Daoy (cell line): ENCODE measurements around the gene USP5. TPM values are rescaled to one million over a fixed set of nuclear protein-coding genes. Genes with fewer than 3 reads are reported as not detected.

Experiments used
- DNase-seq: peaks from one replicate; pipeline ENCODE4 v3.0.0-alpha.2; 2015; ENCODE audit warnings: low read depth
- total RNA-seq: library from RNA; depleted of rRNA; stranded (reverse); fragments of >200 nt; shearing (Covaris generic); gene quantifications from 2 replicates; pipeline ENCODE4 v1.2.3, GENCODE V29; 2014

The USP5 gene
- total RNA-seq, 1 experiment from 2014 or later, result 134 TPM

DNA sequence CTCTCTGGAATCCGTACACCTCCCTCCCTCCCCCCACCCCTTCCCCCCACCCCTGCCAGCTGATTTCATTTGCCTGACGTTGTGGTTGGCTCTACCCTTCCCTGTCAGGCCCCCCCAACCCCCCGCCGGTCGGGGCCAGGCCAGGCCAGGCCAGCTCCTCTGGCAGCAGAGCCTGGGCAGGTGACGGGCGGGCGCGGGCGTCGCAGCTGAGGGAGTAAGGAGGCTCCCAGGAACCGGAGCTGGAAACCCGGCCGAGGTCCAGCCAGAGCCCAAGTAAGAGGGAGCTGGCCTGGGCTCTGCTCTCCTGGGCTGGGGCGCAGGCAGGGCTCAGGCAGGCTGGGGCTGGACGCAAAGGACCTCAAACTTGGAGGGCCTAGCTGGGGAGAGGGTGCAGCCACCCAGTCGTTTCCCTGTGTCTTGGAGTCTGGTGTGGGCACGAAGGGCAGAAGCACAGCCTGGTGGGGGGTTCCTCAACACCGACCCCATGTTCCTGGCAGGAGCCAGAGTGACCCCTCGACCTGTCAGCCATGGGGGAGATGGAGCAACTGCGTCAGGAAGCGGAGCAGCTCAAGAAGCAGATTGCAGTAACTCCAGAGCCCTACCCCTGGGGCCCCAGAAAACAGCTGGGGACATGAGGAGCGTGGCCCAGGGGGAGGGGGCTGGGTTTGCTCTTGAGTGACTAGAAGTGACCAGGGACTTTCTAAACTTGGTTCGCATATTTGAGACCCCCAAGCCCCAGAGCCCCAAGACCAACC is 11.0 kb upstream of the USP5 start, which contains the start of gene GNB3:
GNB3 (plus strand) TSS at position 165 of the 755 bp plus-strand sequence; CDS start at position 528, 363 bp downstream.
- no peak for DNase-seq

GRCh38 chr12:6842075-6842474 is 9.9 kb upstream of the USP5 start:
- no peak for DNase-seq

- DNase-seq, result no peak
These were observed 8.6 kb upstream of the USP5 start for GRCh38 chr12:6843118-6843902.

DNA sequence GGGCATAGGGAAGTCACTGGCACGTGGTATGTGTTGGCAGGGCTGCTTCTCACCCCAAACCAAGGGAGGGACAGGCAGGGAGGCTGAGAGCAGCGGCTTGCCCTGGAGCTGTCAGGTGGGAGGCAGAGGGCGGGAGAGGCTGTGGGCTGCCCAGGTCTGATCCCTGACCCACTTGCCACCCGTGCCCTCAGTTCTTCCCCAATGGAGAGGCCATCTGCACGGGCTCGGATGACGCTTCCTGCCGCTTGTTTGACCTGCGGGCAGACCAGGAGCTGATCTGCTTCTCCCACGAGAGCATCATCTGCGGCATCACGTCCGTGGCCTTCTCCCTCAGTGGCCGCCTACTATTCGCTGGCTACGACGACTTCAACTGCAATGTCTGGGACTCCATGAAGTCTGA is 6.6 kb upstream of the USP5 start:
- no peak for DNase-seq

DNA sequence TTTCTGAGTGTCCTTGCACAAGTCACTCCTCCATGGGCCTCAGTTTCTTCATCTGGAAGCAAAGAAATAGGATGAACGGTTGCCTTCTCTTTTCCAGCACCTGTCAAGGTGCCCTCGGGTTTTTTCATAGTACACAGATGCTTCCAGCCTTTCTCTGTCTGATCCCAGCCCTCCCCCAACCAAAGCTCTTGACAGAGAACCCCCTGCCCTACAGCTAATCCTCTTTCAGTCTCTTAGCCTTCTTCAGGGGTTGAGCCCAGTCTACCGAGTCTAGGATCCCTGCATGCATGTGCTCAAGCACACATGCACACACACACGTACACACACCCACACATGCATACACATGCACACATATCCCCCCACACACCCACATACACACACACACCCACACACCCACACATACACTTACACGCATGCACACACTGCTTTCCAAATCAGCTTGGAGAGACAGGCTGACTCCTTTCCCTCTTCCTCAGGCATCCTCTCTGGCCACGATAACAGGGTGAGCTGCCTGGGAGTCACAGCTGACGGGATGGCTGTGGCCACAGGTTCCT is 5.6 kb upstream of the USP5 start:
- no peak for DNase-seq

DNA sequence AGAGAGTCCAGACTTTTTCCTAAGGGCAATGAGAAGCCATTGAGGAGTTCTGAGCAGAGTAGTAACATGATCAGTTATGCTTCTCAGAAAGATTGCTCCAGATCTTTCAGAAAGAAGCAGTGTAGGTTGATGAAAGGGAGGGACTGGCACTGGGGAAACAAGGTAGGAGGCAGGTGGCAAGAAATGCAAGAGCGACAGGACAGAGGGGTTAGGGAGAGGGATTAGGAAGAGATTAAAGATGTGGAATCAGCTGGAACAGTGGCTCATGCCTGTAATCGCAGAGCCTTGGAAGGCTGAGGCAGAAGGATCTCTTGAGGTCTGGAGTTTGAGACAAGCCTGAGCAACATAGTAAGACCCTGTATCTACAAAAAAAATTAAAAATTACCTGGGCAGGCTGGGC is 4.3 kb upstream of the USP5 start:
- no peak for DNase-seq

- no peak for DNase-seq
These were observed 2.5 kb upstream of the USP5 start for GRCh38 chr12:6849427-6849826.

DNA sequence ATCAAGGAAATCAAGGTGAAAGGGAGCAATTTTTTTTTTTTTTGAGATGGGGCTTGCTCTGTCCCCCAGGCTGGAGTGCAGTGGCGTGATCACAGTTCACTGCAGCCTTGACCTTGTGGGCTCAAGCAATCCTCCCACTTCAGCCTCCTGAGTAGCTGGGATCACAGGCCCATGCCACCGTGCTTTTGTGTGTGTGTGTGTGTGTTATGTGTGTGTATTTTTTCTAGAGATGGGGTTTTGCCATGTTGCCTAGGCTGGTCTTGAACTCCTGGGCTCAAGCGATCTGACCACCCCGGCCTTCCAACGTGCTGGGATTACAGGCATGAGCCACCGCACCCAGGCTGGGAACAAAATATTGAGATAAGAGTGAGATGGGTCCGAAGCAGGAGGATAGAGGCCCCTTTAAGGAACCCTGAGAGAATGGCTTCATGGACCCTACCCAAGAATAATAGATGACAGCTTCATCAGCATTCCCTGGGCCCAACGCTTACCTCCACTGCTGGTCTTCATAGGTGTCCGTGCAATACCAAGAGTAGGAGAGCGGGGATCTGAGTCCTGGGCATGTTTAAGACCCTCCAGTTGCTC is 1.9 kb upstream of the USP5 start:
- DNase-seq, result no peak

GRCh38 chr12:6850796-6851152 is 1.2 kb upstream of the USP5 start:
- DNase-seq, result peak; percentile 59

- DNase-seq, result peak; percentile 99
These were observed 613 bp upstream of the USP5 start, which contains the start of gene CDCA3 for GRCh38 chr12:6851153-6851920. CDCA3 (minus strand) TSS chr12:6851286; CDS start chr12:6850952, 334 bp downstream.

- peak; percentile 80 for DNase-seq
These were observed 853 bp downstream of the USP5 start for GRCh38 chr12:6852651-6853354.

DNA sequence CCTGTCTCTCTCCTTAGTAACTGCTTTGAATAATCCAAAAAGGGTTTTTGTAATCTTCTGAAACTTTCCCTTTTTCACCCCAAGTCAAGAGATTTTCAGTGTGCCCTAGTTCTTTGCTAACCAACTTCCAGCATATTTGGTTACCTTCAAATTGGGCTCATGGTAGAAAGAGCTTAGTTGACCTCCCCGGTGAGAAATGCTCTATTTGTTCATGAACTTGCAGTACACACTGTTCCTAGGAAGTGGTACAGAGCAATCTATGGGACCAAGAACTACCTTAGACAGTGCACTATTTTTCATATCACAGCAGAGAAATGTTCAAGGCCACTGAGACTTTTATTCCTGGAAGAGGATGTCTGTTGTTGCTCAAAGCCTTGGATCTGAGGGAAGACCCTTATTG is 1.7 kb downstream of the USP5 start:
- no peak for DNase-seq

- no peak for DNase-seq
These were observed 2.1 kb downstream of the USP5 start for GRCh38 chr12:6854036-6854435.

GRCh38 chr12:6855322-6855721 is 3.4 kb downstream of the USP5 start:
- DNase-seq, result no peak

- DNase-seq, result no peak
These were observed 6.8 kb downstream of the USP5 start for GRCh38 chr12:6858799-6859198.

DNA sequence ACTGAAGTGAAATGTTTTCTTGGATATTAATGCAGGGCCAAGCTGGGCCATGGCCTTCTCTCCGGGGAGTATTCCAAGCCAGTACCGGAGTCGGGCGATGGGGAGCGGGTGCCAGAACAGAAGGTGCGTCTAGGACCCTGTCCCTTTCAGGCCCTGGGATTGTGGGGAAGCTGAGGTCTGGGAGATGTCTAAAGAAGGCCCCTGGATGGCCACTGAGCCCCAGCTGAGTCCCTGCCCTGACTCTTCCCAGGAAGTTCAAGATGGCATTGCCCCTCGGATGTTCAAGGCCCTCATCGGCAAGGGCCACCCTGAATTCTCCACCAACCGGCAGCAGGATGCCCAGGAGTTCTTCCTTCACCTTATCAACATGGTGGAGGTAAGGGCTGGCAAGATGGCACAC is 8.2 kb downstream of the USP5 start:
- no peak for DNase-seq

GRCh38 chr12:6860942-6861341 is 9.0 kb downstream of the USP5 start:
- DNase-seq, result no peak

DNA sequence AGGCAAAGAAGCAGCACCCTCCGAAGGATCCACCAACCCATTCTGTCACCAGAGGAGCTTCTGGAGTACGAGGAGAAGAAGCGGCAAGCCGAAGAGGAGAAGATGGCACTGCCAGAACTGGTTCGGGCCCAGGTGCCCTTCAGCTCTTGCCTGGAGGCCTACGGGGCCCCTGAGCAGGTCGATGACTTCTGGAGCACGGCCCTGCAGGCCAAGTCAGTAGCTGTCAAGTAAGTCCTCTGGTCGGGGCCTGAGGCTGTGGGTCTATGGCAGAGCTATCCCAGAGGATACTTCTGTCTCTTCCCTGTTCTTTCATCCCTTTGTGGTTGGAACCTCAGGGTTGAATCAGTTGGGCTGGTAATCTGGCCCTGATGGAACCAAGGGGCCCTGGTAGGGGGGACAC is 9.4 kb downstream of the USP5 start:
- no peak for DNase-seq

- no peak for DNase-seq
These were observed 11.1 kb downstream of the USP5 start for GRCh38 chr12:6863033-6863432.

DNA sequence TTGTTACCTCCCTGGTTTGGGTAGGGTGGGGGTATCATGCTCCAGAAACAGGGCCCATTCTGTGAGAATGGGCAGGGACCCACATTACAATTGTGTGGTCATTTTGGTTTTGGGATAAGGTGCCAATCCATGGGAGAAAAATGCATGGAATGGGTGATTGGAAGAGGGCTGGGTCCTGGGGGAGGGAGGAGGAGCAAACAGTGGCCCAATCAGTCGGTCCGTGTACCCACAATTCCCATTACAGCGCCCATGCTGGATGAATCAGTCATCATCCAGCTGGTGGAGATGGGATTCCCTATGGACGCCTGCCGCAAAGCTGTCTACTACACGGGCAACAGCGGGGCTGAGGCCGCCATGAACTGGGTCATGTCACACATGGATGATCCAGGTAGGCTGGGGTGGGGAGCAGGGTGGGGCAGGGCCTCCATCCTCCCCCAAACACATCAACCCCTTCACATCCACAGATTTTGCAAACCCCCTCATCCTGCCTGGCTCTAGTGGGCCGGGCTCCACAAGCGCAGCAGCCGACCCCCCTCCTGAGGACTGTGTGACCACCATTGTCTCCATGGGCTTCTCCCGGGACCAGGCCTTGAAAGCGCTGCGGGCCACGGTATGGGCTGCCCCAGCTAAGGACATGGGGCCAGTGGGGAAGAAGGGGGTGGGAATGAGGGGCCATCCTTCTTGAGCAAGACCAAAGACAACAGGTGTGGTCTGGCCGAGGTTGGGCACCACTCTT is 11.8 kb downstream of the USP5 start:
- no peak for DNase-seq
